SH-SY5Y (cell line): Measurements from ENCODE around the gene ZNF701.

Source experiments
- GATA2 ChIP-seq: IDR thresholded peaks from 2 replicates; pipeline ENCODE4 v1.6.1; 2011; ENCODE audit warnings: mild to moderate bottlenecking, low read depth, low read length
- GATA3 ChIP-seq: IDR thresholded peaks from 2 replicates; pipeline ENCODE4 v1.6.1; 2011; ENCODE audit warnings: low read depth, mild to moderate bottlenecking, low read length, moderate library complexity

- no peak for TF ChIP-seq GATA2
- TF ChIP-seq GATA3 = no peak
Observed at GRCh38 chr19:52592301-52592700, 22.2 kb downstream of the ZNF701 start.
